ENCODE measurements around the gene SLC1A1.
A peak's percentile ranks its signal among the peaks of the same experiment; 100 is the strongest.
"Not testable (repeated sequence)": the region's sequence is repeated elsewhere in the genome, so short reads cannot be mapped to it uniquely, and the experiment has no call there.

SLC1A1 gene

GRCh38 chr9:4506490-4506889 lies 16.2 kb downstream of the SLC1A1 start:
- no peak for DNase-seq (ENCODE audit: low spot score)

- DNase-seq (ENCODE audit: low spot score): no peak
Measured at GRCh38 chr9:4507306-4508130, 17.2 kb downstream of the SLC1A1 start.

GRCh38 chr9:4508246-4508906 lies 18.1 kb downstream of the SLC1A1 start:
- DNase-seq (ENCODE audit: low spot score): peak; percentile 43

- DNase-seq (ENCODE audit: low spot score): peak; percentile 70
Measured at GRCh38 chr9:4508907-4509589, 18.8 kb downstream of the SLC1A1 start.

GRCh38 chr9:4509590-4509984 lies 19.3 kb downstream of the SLC1A1 start:
- no peak for DNase-seq (ENCODE audit: low spot score)

GRCh38 chr9:4510546-4511322 lies 20.5 kb downstream of the SLC1A1 start:
- no peak for DNase-seq (ENCODE audit: low spot score)

- DNase-seq (ENCODE audit: low spot score): no peak
Measured at GRCh38 chr9:4514252-4515128, 24.2 kb downstream of the SLC1A1 start.

GRCh38 chr9:4515958-4516375 lies 25.7 kb downstream of the SLC1A1 start:
- DNase-seq (ENCODE audit: low spot score): no peak

GRCh38 chr9:4517274-4517673 lies 27.0 kb downstream of the SLC1A1 start:
- no peak for DNase-seq (ENCODE audit: low spot score)

GRCh38 chr9:4519604-4520003 lies 29.3 kb downstream of the SLC1A1 start:
- no peak for DNase-seq (ENCODE audit: low spot score)

GRCh38 chr9:4520055-4520454 lies 29.8 kb downstream of the SLC1A1 start:
- no peak for DNase-seq (ENCODE audit: low spot score)

- peak; percentile 19 for DNase-seq (ENCODE audit: low spot score)
Measured at GRCh38 chr9:4530375-4530774, 40.1 kb downstream of the SLC1A1 start.

GRCh38 chr9:4530831-4531230 lies 40.6 kb downstream of the SLC1A1 start:
- peak; percentile 32 for DNase-seq (ENCODE audit: low spot score)

- DNase-seq (ENCODE audit: low spot score): not testable (repeated sequence)
Measured at GRCh38 chr9:4531355-4531754, 41.1 kb downstream of the SLC1A1 start.

- DNase-seq (ENCODE audit: low spot score): not testable (repeated sequence)
Measured at GRCh38 chr9:4533881-4534280, 43.6 kb downstream of the SLC1A1 start.

- not testable (repeated sequence) for DNase-seq (ENCODE audit: low spot score)
Measured at GRCh38 chr9:4536196-4536595, 45.9 kb downstream of the SLC1A1 start.

GRCh38 chr9:4537581-4537980 lies 47.3 kb downstream of the SLC1A1 start:
- no peak for DNase-seq (ENCODE audit: low spot score)

GRCh38 chr9:4538107-4538506 lies 47.8 kb downstream of the SLC1A1 start:
- DNase-seq (ENCODE audit: low spot score): no peak

GRCh38 chr9:4538621-4539020 lies 48.4 kb downstream of the SLC1A1 start:
- no peak for DNase-seq (ENCODE audit: low spot score)

- DNase-seq (ENCODE audit: low spot score): no peak
Measured at GRCh38 chr9:4540425-4540824, 50.2 kb downstream of the SLC1A1 start.

GRCh38 chr9:4541281-4541680 lies 51.0 kb downstream of the SLC1A1 start:
- DNase-seq (ENCODE audit: low spot score): no peak
